DOHH2 (cell line): ENCODE results near the gene UTRN.

ENCODE experiments used
- H3F3A ChIP-seq: fragments of 200-600 bp; sonication (generic), shearing (Covaris generic); 2 replicates; pipeline ENCODE4 v1.6.0; 2016; ENCODE audit warnings: antibody characterized with exemption, mild to moderate bottlenecking; ENCODE audit not compliant: control insufficient read depth, insufficient read depth
- H3K27ac ChIP-seq: fragments of 200-600 bp; sonication (generic); 2 replicates; pipeline ENCODE4 v1.5.1; 2014; ENCODE audit warnings: low read depth, mild to moderate bottlenecking, low read length, moderate library complexity
- H3K27me3 ChIP-seq: fragments of 200-600 bp; sonication (generic); 2 replicates; pipeline ENCODE4 v1.6.1; 2014; ENCODE audit warnings: mild to moderate bottlenecking, low read length, mixed read lengths; ENCODE audit not compliant: control insufficient read depth
- H3K36me3 ChIP-seq: fragments of 200-600 bp; sonication (generic); 2 replicates; pipeline ENCODE4 v1.6.1; 2014; ENCODE audit warnings: mild to moderate bottlenecking, low read length, moderate library complexity, mixed read lengths; ENCODE audit not compliant: control insufficient read depth
- H3K4me1 ChIP-seq: fragments of 200-600 bp; sonication (generic); 2 replicates; pipeline ENCODE4 v1.6.1; 2014; ENCODE audit warnings: mild to moderate bottlenecking, low read length, mixed read lengths; ENCODE audit not compliant: control insufficient read depth
- H3K4me2 ChIP-seq: fragments of 200-600 bp; sonication (generic); 2 replicates; pipeline ENCODE4 v1.6.0; 2014; ENCODE audit warnings: mild to moderate bottlenecking, low read length, moderate library complexity
- H3K4me3 ChIP-seq: fragments of 200-600 bp; sonication (generic); 2 replicates; pipeline ENCODE4 v1.5.1; 2014; ENCODE audit warnings: mild to moderate bottlenecking, low read length, mixed read lengths
- H3K79me2 ChIP-seq: fragments of 200-600 bp; sonication (generic); 2 replicates; pipeline ENCODE4 v1.6.1; 2014; ENCODE audit warnings: mild to moderate bottlenecking, low read length, mixed read lengths; ENCODE audit not compliant: control insufficient read depth
- H3K9me2 ChIP-seq: fragments of 200-600 bp; sonication (generic); replicated peaks from 2 replicates; pipeline ENCODE4 v1.6.1; 2014; ENCODE audit warnings: mild to moderate bottlenecking, low read length, mixed read lengths; ENCODE audit not compliant: control insufficient read depth
- H3K9me3 ChIP-seq: fragments of 200-600 bp; sonication (generic); 2 replicates; pipeline ENCODE4 v1.6.1; 2014; ENCODE audit warnings: antibody characterized with exemption, low read length, mixed read lengths; ENCODE audit not compliant: control insufficient read depth, insufficient read depth
- H4K20me1 ChIP-seq: fragments of 200-600 bp; sonication (generic); 2 replicates; pipeline ENCODE4 v1.6.0; 2014; ENCODE audit warnings: low read depth, mild to moderate bottlenecking, antibody characterized with exemption, low read length, moderate library complexity; ENCODE audit not compliant: control insufficient read depth, insufficient read depth
- EZH2phosphoT487 ChIP-seq: fragments of 200-600 bp; sonication (generic); IDR thresholded peaks from 2 replicates; pipeline ENCODE4 v1.6.1; 2017; ENCODE audit warnings: borderline replicate concordance, mild to moderate bottlenecking, antibody characterized with exemption, low read length, moderate library complexity, mixed read lengths
- TF ChIP-seq, protein P1 (sequence below): fragments of 200-600 bp; sonication (generic); IDR thresholded peaks from one replicate; pipeline ENCODE4 v1.5.1; 2014; ENCODE audit warnings: antibody characterized with exemption, mild to moderate bottlenecking, low read depth, low read length; ENCODE audit not compliant: poor library complexity, severe bottlenecking

UTRN gene

DNA sequence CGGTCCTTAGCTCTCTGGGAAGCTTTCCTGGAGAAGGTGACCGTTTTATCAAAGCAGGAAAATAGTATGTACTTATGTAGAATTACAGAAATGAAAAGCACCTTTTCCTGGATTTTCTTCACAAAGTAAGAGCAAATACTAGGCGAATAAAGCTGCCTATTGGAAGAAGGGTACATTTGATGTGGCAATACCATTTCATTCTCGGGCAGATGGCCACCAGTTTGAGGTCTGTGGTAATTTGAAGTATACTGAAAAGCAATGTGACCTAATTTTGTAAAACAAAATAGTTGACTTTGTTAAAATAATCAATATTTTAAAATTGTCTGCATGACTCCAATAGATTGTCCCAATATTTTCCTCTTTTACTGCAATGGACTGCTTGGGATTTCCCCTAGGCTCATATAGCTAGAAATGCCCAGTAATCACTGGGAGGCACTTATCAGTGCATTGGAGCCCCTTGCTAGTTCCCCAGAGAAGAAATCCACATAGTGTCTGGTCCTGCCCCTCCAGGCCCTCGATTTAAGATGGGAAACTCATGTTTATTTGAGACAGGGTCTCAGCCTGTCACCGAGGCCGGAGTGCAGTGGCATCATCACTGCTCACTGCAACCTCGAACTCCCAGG, 7.4 kb upstream of the UTRN start:
- H3K4me2 ChIP-seq: no peak overlapping the region
- no peak overlapping the region for H3K27ac ChIP-seq
- no peaks in the 10 kb centered on the region for H3K27me3 ChIP-seq
- TF ChIP-seq EZH2phosphoT487: no peak
- TF ChIP-seq, protein P1, sequence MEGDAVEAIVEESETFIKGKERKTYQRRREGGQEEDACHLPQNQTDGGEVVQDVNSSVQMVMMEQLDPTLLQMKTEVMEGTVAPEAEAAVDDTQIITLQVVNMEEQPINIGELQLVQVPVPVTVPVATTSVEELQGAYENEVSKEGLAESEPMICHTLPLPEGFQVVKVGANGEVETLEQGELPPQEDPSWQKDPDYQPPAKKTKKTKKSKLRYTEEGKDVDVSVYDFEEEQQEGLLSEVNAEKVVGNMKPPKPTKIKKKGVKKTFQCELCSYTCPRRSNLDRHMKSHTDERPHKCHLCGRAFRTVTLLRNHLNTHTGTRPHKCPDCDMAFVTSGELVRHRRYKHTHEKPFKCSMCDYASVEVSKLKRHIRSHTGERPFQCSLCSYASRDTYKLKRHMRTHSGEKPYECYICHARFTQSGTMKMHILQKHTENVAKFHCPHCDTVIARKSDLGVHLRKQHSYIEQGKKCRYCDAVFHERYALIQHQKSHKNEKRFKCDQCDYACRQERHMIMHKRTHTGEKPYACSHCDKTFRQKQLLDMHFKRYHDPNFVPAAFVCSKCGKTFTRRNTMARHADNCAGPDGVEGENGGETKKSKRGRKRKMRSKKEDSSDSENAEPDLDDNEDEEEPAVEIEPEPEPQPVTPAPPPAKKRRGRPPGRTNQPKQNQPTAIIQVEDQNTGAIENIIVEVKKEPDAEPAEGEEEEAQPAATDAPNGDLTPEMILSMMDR: no peak
- H3K4me1 ChIP-seq: peaks cover 4% of the 10 kb centered on the region; the same call in 1 of the 2 replicates
- no peaks in the 10 kb centered on the region for H3K9me2 ChIP-seq
- H3K79me2 ChIP-seq: no peaks in the 10 kb centered on the region
- H3K36me3 ChIP-seq: no peaks in the 10 kb centered on the region
- no peaks in the 10 kb centered on the region for H3K9me3 ChIP-seq
- H4K20me1 ChIP-seq: no peaks in the 10 kb centered on the region
- H3F3A ChIP-seq: no peaks in the 10 kb centered on the region
- H3K4me3 ChIP-seq: no peak overlapping the region

GRCh38 chr6:144278659-144279314, 6.3 kb upstream of the UTRN start:
- Histone ChIP-seq H3K36me3 (no peaks in the 10 kb centered on the region), H3K27ac (no peak overlapping the region), H3F3A (no peaks in the 10 kb centered on the region), H3K4me2 (no peak overlapping the region), H3K4me1 (peaks cover 4% of the 10 kb centered on the region; the same call in 1 of the 2 replicates), H3K4me3 (no peak overlapping the region), H3K79me2 (no peaks in the 10 kb centered on the region), H3K9me2 (no peaks in the 10 kb centered on the region), H4K20me1 (no peaks in the 10 kb centered on the region), H3K9me3 (no peaks in the 10 kb centered on the region), H3K27me3 (peaks cover 5% of the 10 kb centered on the region)
- TF ChIP-seq EZH2phosphoT487: no peak
- TF ChIP-seq, protein P1: no peak

DNA sequence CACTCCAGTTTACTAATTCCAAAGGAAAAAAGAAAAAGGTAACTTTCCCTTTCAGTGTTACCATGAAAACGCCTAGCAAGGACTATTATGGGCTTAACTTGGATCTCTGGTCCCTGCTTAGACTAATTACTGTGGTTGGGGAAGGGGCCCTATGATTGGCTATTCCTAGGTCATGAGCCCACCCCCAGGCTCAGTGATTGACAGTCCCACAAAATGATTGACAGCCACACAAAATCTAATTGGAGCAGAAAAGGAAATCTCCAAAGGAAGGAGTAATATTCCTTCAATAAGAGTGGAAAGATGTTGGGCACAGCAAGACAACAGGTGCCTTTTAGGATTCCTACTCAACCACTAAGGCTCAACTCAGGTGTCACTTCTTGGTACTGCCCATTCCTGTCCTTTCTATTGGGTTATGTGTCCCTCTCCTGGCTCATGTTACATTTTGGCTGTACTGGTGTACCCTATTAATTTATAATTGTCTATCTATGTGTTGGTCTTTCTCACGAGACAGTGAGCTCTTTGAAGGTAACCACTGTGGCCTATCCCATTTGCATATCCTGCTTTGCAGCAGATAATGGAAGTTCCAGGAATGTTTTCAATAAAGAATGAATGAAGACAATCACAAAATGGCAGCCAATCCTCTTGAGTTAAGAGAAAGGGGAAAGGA, 5.5 kb upstream of the UTRN start:
- H3K79me2 ChIP-seq: no peaks in the 10 kb centered on the region
- TF ChIP-seq EZH2phosphoT487: no peak
- TF ChIP-seq, protein P1: no peak
- no peaks in the 10 kb centered on the region for H3K9me2 ChIP-seq
- no peaks in the 10 kb centered on the region for H3F3A ChIP-seq
- no peaks in the 10 kb centered on the region for H3K36me3 ChIP-seq
- peaks cover 13% of the 10 kb centered on the region for H3K27me3 ChIP-seq
- H3K4me3 ChIP-seq: no peak overlapping the region
- H4K20me1 ChIP-seq: no peaks in the 10 kb centered on the region
- H3K4me1 ChIP-seq: peaks cover 4% of the 10 kb centered on the region; the same call in 1 of the 2 replicates
- no peaks in the 10 kb centered on the region for H3K9me3 ChIP-seq
- no peak overlapping the region for H3K27ac ChIP-seq
- no peak overlapping the region for H3K4me2 ChIP-seq
